ENCODE results near the gene FBXO38.

Gene FBXO38

DNA sequence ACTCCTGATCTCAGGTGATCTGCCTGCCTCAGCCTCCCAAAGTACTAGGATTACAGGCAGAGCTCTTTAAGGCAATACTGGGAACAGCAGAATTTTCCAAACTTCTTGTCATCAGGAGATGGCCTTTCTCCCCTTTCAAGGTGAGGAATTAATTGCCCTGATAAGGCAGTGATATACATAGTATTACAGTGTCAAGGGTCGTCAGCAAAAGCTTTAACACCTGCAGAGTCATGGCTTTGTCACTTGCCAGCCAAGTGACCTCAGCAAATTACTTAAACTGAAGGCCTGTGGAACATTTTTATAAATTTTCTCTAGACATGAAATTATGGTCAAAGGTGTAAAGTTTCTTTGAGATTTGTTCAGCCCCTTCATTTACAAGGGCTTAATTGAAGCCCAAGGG, 59.5 kb downstream of the FBXO38 start:
- no peak overlapping the region for H3K27ac ChIP-seq (ENCODE audit: insufficient read depth, low read length, poor library complexity, severe bottlenecking)
- no peaks in the 10 kb centered on the region for H3K4me1 ChIP-seq (ENCODE audit: control insufficient read depth, insufficient read depth, low read length, poor library complexity, severe bottlenecking)
- H3K4me3 ChIP-seq (ENCODE audit: insufficient read depth, low read depth, low read length, poor library complexity, severe bottlenecking): no peak overlapping the region
- peaks cover 38% of the 10 kb centered on the region for H3K36me3 ChIP-seq (ENCODE audit: control insufficient read depth, insufficient read depth, low read length)
- DNase-seq: no peak
- no peaks in the 10 kb centered on the region for H3K9me3 ChIP-seq (ENCODE audit: control insufficient read depth, low read length)
- H3K27me3 ChIP-seq (replicated peaks; ENCODE audit: control insufficient read depth, insufficient read depth, low read length, poor library complexity, severe bottlenecking): no peaks in the 10 kb centered on the region

DNA sequence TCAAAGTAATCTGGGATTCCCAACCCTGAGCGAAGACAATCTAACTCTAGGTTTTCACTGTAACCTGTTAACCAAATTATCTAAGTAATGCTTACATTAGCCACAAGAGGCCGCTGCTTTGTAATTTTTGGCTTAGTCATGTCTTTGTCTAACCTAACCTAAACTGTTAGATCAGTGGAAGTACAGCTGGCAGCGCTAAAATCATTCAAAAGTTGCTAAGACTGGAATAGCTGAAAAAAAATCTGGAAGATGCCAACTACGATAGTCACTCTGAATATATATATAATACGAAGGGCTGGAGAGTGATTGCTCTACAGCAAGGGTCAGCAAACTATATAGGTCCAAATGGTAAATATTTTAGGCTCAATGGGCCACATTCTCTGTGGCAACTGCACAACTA, 60.2 kb downstream of the FBXO38 start:
- no peaks in the 10 kb centered on the region for H3K27me3 ChIP-seq (replicated peaks; ENCODE audit: control insufficient read depth, insufficient read depth, low read length, poor library complexity, severe bottlenecking)
- DNase-seq: peak in 1 of 3 donors; percentile 13
- peaks cover 31% of the 10 kb centered on the region for H3K36me3 ChIP-seq (ENCODE audit: control insufficient read depth, insufficient read depth, low read length)
- no peak overlapping the region for H3K4me3 ChIP-seq (ENCODE audit: insufficient read depth, low read depth, low read length, poor library complexity, severe bottlenecking)
- H3K4me1 ChIP-seq (ENCODE audit: control insufficient read depth, insufficient read depth, low read length, poor library complexity, severe bottlenecking): no peaks in the 10 kb centered on the region
- no peaks in the 10 kb centered on the region for H3K9me3 ChIP-seq (ENCODE audit: control insufficient read depth, low read length)
- H3K27ac ChIP-seq (ENCODE audit: insufficient read depth, low read length, poor library complexity, severe bottlenecking): no peak overlapping the region

- H3K27ac ChIP-seq (ENCODE audit: insufficient read depth, low read length, poor library complexity, severe bottlenecking): no peak overlapping the region
- no peaks in the 10 kb centered on the region for H3K9me3 ChIP-seq (ENCODE audit: control insufficient read depth, low read length)
- peaks cover 16% of the 10 kb centered on the region for H3K36me3 ChIP-seq (ENCODE audit: control insufficient read depth, insufficient read depth, low read length)
- DNase-seq: no peak
- H3K27me3 ChIP-seq (replicated peaks; ENCODE audit: control insufficient read depth, insufficient read depth, low read length, poor library complexity, severe bottlenecking): no peaks in the 10 kb centered on the region
- no peaks in the 10 kb centered on the region for H3K4me1 ChIP-seq (ENCODE audit: control insufficient read depth, insufficient read depth, low read length, poor library complexity, severe bottlenecking)
- no peak overlapping the region for H3K4me3 ChIP-seq (ENCODE audit: insufficient read depth, low read depth, low read length, poor library complexity, severe bottlenecking)
Measured at GRCh38 chr5:148445578-148445977, 61.8 kb downstream of the FBXO38 start.

DNA sequence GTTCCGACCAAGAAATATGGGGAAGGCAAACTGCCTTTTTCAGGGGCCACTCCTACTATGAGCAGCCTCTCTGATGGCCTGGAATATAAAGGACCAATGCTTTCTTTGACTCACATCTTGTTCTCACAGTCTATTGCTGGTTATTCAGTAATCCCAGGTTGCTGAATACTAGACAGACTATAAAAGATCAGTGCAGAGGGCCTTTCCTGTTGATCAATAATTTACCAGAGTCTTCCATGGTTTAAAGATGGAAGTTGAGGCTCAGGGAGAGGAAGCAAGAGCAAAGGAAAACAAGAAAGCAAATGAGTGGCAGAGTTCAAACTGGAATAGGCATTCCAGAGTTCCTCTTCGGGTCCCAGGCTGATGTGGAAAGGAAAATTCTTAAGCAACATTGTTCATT, 62.9 kb downstream of the FBXO38 start:
- Histone ChIP-seq H3K36me3 (ENCODE audit: control insufficient read depth, insufficient read depth, low read length) (peaks cover 7% of the 10 kb centered on the region), H3K4me1 (ENCODE audit: control insufficient read depth, insufficient read depth, low read length, poor library complexity, severe bottlenecking) (no peaks in the 10 kb centered on the region), H3K27ac (ENCODE audit: insufficient read depth, low read length, poor library complexity, severe bottlenecking) (no peak overlapping the region), H3K27me3 (replicated peaks; ENCODE audit: control insufficient read depth, insufficient read depth, low read length, poor library complexity, severe bottlenecking) (no peaks in the 10 kb centered on the region), H3K9me3 (ENCODE audit: control insufficient read depth, low read length) (no peaks in the 10 kb centered on the region), H3K4me3 (ENCODE audit: insufficient read depth, low read depth, low read length, poor library complexity, severe bottlenecking) (no peak overlapping the region)
- no peak for DNase-seq

DNA sequence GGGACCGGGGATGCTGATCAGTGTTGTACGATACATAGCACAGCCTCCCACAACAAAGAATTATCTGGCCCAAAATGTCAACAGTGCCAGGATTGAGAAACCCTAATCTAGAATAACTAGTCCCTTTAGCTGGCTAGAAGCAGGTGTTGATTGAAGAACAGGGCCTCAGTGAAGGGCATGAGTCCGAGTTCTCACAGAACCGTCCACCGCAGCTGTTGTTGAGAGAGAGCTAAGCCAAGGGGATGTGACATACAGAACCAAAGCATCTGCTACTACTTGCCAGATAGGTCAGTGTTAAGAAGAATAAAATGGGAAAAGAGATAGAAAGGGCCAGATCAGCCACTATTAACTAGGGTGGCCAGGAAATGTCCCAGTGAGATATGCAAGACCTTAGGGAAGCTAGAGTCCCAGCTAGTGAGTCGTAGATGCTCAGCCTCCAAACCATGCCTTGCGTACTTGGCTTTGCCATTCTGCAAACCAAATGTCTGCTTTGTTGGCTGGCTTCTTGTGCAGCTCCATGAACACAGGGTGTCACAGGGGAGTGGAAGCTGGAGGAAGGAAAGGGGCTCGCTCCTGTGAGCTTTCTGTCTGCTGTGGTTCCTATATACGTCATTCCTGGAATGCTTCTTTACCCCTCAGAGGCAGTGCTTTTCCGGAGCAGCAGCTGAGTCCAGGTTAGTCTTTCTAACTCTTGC, 68.9 kb downstream of the FBXO38 start:
- Histone ChIP-seq H3K9me3 (ENCODE audit: control insufficient read depth, low read length) (no peaks in the 10 kb centered on the region), H3K27me3 (replicated peaks; ENCODE audit: control insufficient read depth, insufficient read depth, low read length, poor library complexity, severe bottlenecking) (no peaks in the 10 kb centered on the region), H3K4me3 (ENCODE audit: insufficient read depth, low read depth, low read length, poor library complexity, severe bottlenecking) (no peak overlapping the region), H3K27ac (ENCODE audit: insufficient read depth, low read length, poor library complexity, severe bottlenecking) (no peak overlapping the region), H3K4me1 (ENCODE audit: control insufficient read depth, insufficient read depth, low read length, poor library complexity, severe bottlenecking) (no peaks in the 10 kb centered on the region), H3K36me3 (ENCODE audit: control insufficient read depth, insufficient read depth, low read length) (no peaks in the 10 kb centered on the region)
- DNase-seq: no peak

GRCh38 chr5:148454576-148454975, 70.8 kb downstream of the FBXO38 start:
- H3K4me3 ChIP-seq (ENCODE audit: insufficient read depth, low read depth, low read length, poor library complexity, severe bottlenecking): no peak overlapping the region
- no peak for DNase-seq
- no peaks in the 10 kb centered on the region for H3K9me3 ChIP-seq (ENCODE audit: control insufficient read depth, low read length)
- H3K36me3 ChIP-seq (ENCODE audit: control insufficient read depth, insufficient read depth, low read length): no peaks in the 10 kb centered on the region
- H3K27me3 ChIP-seq (replicated peaks; ENCODE audit: control insufficient read depth, insufficient read depth, low read length, poor library complexity, severe bottlenecking): no peaks in the 10 kb centered on the region
- H3K4me1 ChIP-seq (ENCODE audit: control insufficient read depth, insufficient read depth, low read length, poor library complexity, severe bottlenecking): no peaks in the 10 kb centered on the region
- no peak overlapping the region for H3K27ac ChIP-seq (ENCODE audit: insufficient read depth, low read length, poor library complexity, severe bottlenecking)

GRCh38 chr5:148455185-148455584, 71.4 kb downstream of the FBXO38 start:
- DNase-seq: no peak
- Histone ChIP-seq H3K9me3 (ENCODE audit: control insufficient read depth, low read length) (no peaks in the 10 kb centered on the region), H3K27ac (ENCODE audit: insufficient read depth, low read length, poor library complexity, severe bottlenecking) (no peak overlapping the region), H3K4me3 (ENCODE audit: insufficient read depth, low read depth, low read length, poor library complexity, severe bottlenecking) (no peak overlapping the region), H3K27me3 (replicated peaks; ENCODE audit: control insufficient read depth, insufficient read depth, low read length, poor library complexity, severe bottlenecking) (no peaks in the 10 kb centered on the region), H3K4me1 (ENCODE audit: control insufficient read depth, insufficient read depth, low read length, poor library complexity, severe bottlenecking) (no peaks in the 10 kb centered on the region), H3K36me3 (ENCODE audit: control insufficient read depth, insufficient read depth, low read length) (no peaks in the 10 kb centered on the region)

DNA sequence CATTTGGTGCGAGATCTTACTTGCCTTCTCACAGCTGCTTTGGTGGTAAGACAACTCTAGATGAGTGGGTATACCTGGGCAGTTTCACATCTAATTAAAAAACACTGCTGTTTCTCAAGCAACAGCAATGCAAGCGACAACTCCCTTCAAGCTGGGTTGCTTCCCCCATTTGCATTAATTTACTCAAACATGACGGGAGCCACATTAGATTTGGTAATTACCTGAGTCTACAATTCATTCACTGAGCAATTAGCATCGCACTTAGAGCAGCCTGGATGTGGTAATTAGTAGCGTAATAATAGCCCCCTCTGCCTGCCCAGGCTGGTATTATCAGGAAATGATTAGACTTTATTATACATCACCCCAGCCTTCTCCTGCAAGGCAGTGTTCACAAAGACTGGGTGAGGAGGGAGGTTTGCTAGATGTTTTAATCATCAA, 73.4 kb downstream of the FBXO38 start:
- Histone ChIP-seq H3K27ac (ENCODE audit: insufficient read depth, low read length, poor library complexity, severe bottlenecking) (no peak overlapping the region), H3K36me3 (ENCODE audit: control insufficient read depth, insufficient read depth, low read length) (no peaks in the 10 kb centered on the region), H3K4me3 (ENCODE audit: insufficient read depth, low read depth, low read length, poor library complexity, severe bottlenecking) (no peak overlapping the region), H3K27me3 (replicated peaks; ENCODE audit: control insufficient read depth, insufficient read depth, low read length, poor library complexity, severe bottlenecking) (no peaks in the 10 kb centered on the region), H3K9me3 (ENCODE audit: control insufficient read depth, low read length) (no peaks in the 10 kb centered on the region), H3K4me1 (ENCODE audit: control insufficient read depth, insufficient read depth, low read length, poor library complexity, severe bottlenecking) (no peaks in the 10 kb centered on the region)
- DNase-seq: peak in 1 of 3 donors; percentile 11

GRCh38 chr5:148458036-148458888, 74.5 kb downstream of the FBXO38 start:
- H3K4me3 ChIP-seq (ENCODE audit: insufficient read depth, low read depth, low read length, poor library complexity, severe bottlenecking): no peak overlapping the region
- H3K9me3 ChIP-seq (ENCODE audit: control insufficient read depth, low read length): no peaks in the 10 kb centered on the region
- H3K27ac ChIP-seq (ENCODE audit: insufficient read depth, low read length, poor library complexity, severe bottlenecking): no peak overlapping the region
- no peak for DNase-seq
- H3K4me1 ChIP-seq (ENCODE audit: control insufficient read depth, insufficient read depth, low read length, poor library complexity, severe bottlenecking): no peaks in the 10 kb centered on the region
- H3K36me3 ChIP-seq (ENCODE audit: control insufficient read depth, insufficient read depth, low read length): no peaks in the 10 kb centered on the region
- H3K27me3 ChIP-seq (replicated peaks; ENCODE audit: control insufficient read depth, insufficient read depth, low read length, poor library complexity, severe bottlenecking): no peaks in the 10 kb centered on the region

- H3K27me3 ChIP-seq (replicated peaks; ENCODE audit: control insufficient read depth, insufficient read depth, low read length, poor library complexity, severe bottlenecking): no peaks in the 10 kb centered on the region
- no peaks in the 10 kb centered on the region for H3K9me3 ChIP-seq (ENCODE audit: control insufficient read depth, low read length)
- no peak for DNase-seq
- no peaks in the 10 kb centered on the region for H3K4me1 ChIP-seq (ENCODE audit: control insufficient read depth, insufficient read depth, low read length, poor library complexity, severe bottlenecking)
- H3K36me3 ChIP-seq (ENCODE audit: control insufficient read depth, insufficient read depth, low read length): no peaks in the 10 kb centered on the region
- H3K27ac ChIP-seq (ENCODE audit: insufficient read depth, low read length, poor library complexity, severe bottlenecking): no peak overlapping the region
- H3K4me3 ChIP-seq (ENCODE audit: insufficient read depth, low read depth, low read length, poor library complexity, severe bottlenecking): no peak overlapping the region
Measured at GRCh38 chr5:148459669-148460068, 75.9 kb downstream of the FBXO38 start.

Measured in effector memory CD4-positive, alpha-beta T cell (primary cell).